ENCODE results near the gene HOXB5.

Gene HOXB5

DNA sequence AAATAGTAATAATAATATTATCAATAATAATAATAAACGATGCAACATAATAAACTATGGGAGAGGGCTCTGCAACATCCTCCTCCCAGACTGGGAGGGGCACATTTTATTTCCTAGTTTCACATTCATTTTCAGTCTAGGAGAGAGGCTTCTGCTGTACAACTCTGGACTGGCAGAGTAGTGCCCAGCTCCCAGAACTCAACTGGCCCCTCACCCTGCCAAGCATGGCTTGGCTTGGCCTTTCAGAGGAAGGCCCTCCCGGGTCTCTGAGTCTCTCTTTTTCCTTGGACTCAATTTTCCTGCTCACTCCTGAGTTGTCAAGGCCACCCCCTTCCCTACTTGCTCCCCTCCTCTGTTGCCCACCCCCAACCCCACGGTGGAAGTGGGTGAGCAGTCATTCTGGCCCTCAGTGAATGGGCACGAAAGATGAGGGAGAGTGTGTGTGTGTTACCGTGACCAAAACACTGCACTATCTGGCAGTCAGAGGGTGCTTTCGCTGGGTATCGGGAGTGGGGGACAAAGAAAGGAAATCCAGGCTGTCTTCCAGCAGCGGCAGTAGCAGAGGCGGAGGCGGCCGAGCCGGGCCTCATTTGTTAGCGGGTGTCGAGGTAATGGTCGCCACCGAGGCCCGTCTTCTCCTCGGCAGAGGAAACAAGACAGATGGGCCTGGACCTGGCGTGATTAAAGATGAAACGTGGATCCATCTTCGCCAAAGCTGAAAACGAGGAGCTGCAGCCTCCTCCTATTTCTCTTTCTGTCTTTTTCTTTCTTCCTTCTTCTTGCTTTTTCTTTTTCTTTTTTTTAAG lies 17.7 kb downstream of the HOXB5 start:
- no peak overlapping the region for H3K4me2 ChIP-seq (ENCODE audit: low read length)
- H3K27me3 ChIP-seq (ENCODE audit: insufficient read depth, low read length), result no peaks in the 10 kb centered on the region; the same call in 1 of the 2 replicates
- H3K4me3 ChIP-seq (ENCODE audit: low read depth, low read length, poor library complexity, severe bottlenecking), result no peak overlapping the region
- H3K27ac ChIP-seq (ENCODE audit: low read depth, low read length, poor library complexity, severe bottlenecking), result no peak overlapping the region
- no peaks in the 10 kb centered on the region for H3K9me2 ChIP-seq (ENCODE audit: low read depth, low read length)
- TF ChIP-seq, protein P1, sequence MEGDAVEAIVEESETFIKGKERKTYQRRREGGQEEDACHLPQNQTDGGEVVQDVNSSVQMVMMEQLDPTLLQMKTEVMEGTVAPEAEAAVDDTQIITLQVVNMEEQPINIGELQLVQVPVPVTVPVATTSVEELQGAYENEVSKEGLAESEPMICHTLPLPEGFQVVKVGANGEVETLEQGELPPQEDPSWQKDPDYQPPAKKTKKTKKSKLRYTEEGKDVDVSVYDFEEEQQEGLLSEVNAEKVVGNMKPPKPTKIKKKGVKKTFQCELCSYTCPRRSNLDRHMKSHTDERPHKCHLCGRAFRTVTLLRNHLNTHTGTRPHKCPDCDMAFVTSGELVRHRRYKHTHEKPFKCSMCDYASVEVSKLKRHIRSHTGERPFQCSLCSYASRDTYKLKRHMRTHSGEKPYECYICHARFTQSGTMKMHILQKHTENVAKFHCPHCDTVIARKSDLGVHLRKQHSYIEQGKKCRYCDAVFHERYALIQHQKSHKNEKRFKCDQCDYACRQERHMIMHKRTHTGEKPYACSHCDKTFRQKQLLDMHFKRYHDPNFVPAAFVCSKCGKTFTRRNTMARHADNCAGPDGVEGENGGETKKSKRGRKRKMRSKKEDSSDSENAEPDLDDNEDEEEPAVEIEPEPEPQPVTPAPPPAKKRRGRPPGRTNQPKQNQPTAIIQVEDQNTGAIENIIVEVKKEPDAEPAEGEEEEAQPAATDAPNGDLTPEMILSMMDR (IDR thresholded peaks at IDR 0.05; ENCODE audit: low read length), result no peak
- TF ChIP-seq EZH2 (IDR thresholded peaks at IDR 0.05; ENCODE audit: borderline replicate concordance, low read length), result no peak
- no peaks in the 10 kb centered on the region for H3K79me2 ChIP-seq (ENCODE audit: insufficient read depth, low read length)
- H3K9me3 ChIP-seq (ENCODE audit: low read length), result no peaks in the 10 kb centered on the region
- no peaks in the 10 kb centered on the region for H3K4me1 ChIP-seq (ENCODE audit: insufficient read depth, low read length, severe bottlenecking)
- H3K36me3 ChIP-seq (ENCODE audit: insufficient read depth, low read length), result no peaks in the 10 kb centered on the region
- H2AFZ ChIP-seq (ENCODE audit: low read length), result no peak overlapping the region
- no peak overlapping the region for H3K9ac ChIP-seq (ENCODE audit: low read length)
- no peaks in the 10 kb centered on the region for H4K20me1 ChIP-seq (ENCODE audit: insufficient read depth, low read length)
- no peaks in the 10 kb centered on the region for H3F3A ChIP-seq (ENCODE audit: insufficient read depth, low read length)

DNA sequence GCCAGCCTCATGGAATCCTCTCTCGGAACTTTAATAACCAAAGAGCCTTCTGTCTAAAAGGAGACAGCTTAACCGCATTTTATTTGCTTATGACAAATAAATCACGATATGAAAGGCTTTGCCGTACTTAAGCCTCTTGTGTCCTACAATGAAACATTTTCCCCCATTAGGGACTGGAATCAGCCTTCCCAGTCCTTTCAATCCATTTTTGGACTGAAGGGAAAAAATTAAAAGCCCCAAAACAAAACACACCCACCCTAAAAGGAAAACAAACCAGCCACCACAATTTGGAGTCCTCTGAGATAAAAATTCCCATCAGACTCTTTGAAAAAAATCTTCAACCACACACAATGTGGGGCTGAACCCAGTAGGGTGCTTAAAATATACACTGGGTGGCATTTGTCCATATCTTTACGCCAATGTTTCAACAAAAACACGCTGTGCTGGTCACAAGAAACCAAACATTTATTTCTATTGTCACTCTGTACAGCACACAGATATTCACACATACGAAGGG lies 18.5 kb downstream of the HOXB5 start:
- Histone ChIP-seq H3F3A (ENCODE audit: insufficient read depth, low read length) (no peaks in the 10 kb centered on the region), H3K9me2 (ENCODE audit: low read depth, low read length) (no peaks in the 10 kb centered on the region), H3K36me3 (ENCODE audit: insufficient read depth, low read length) (no peaks in the 10 kb centered on the region), H3K79me2 (ENCODE audit: insufficient read depth, low read length) (no peaks in the 10 kb centered on the region), H3K4me3 (ENCODE audit: low read depth, low read length, poor library complexity, severe bottlenecking) (no peak overlapping the region), H3K27me3 (ENCODE audit: insufficient read depth, low read length) (no peaks in the 10 kb centered on the region; the same call in 1 of the 2 replicates), H3K9ac (ENCODE audit: low read length) (no peak overlapping the region), H3K4me2 (ENCODE audit: low read length) (no peak overlapping the region), H4K20me1 (ENCODE audit: insufficient read depth, low read length) (no peaks in the 10 kb centered on the region), H3K27ac (ENCODE audit: low read depth, low read length, poor library complexity, severe bottlenecking) (no peak overlapping the region), H3K4me1 (ENCODE audit: insufficient read depth, low read length, severe bottlenecking) (no peaks in the 10 kb centered on the region), H2AFZ (ENCODE audit: low read length) (no peak overlapping the region), H3K9me3 (ENCODE audit: low read length) (no peaks in the 10 kb centered on the region)
- TF ChIP-seq EZH2 (IDR thresholded peaks at IDR 0.05; ENCODE audit: borderline replicate concordance, low read length), result no peak
- TF ChIP-seq, protein P1 (IDR thresholded peaks at IDR 0.05; ENCODE audit: low read length), result no peak

DNA sequence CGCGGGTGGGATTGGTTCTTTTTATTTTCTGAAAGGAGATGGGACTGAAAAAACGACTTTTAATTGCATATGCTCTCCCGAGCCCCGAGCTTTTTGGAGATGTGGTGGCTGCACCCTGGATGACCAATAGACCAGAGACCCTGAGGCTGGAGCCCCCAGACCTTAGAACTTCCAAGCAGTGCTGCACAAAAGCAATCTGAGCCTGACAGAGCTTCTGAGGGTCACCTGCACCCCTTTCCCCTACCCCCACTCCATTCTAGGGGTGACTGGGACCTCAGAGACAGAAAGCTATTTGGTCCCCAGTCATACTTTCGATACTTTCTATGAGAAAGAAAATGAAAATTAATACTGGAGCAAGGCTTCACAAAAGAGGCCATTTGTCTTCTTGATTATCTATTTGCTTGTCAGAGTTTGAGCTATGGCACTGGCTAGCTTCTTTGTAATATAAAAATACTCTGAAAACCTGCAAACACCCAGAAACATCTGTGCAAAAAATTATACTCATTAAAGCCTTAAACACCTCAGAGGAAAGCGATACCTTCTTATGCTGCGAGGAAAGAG lies 19.0 kb downstream of the HOXB5 start:
- TF ChIP-seq, protein P1 (IDR thresholded peaks at IDR 0.05; ENCODE audit: low read length), result no peak
- TF ChIP-seq EZH2 (IDR thresholded peaks at IDR 0.05; ENCODE audit: borderline replicate concordance, low read length), result no peak
- no peak overlapping the region for H3K9ac ChIP-seq (ENCODE audit: low read length)
- no peak overlapping the region for H3K27ac ChIP-seq (ENCODE audit: low read depth, low read length, poor library complexity, severe bottlenecking)
- no peaks in the 10 kb centered on the region for H4K20me1 ChIP-seq (ENCODE audit: insufficient read depth, low read length)
- H3K27me3 ChIP-seq (ENCODE audit: insufficient read depth, low read length), result no peaks in the 10 kb centered on the region; the same call in 1 of the 2 replicates
- no peaks in the 10 kb centered on the region for H3F3A ChIP-seq (ENCODE audit: insufficient read depth, low read length)
- no peak overlapping the region for H3K4me3 ChIP-seq (ENCODE audit: low read depth, low read length, poor library complexity, severe bottlenecking)
- no peaks in the 10 kb centered on the region for H3K4me1 ChIP-seq (ENCODE audit: insufficient read depth, low read length, severe bottlenecking)
- no peak overlapping the region for H3K4me2 ChIP-seq (ENCODE audit: low read length)
- H3K9me3 ChIP-seq (ENCODE audit: low read length), result no peaks in the 10 kb centered on the region
- H3K36me3 ChIP-seq (ENCODE audit: insufficient read depth, low read length), result no peaks in the 10 kb centered on the region
- H3K9me2 ChIP-seq (ENCODE audit: low read depth, low read length), result no peaks in the 10 kb centered on the region
- H3K79me2 ChIP-seq (ENCODE audit: insufficient read depth, low read length), result no peaks in the 10 kb centered on the region
- no peak overlapping the region for H2AFZ ChIP-seq (ENCODE audit: low read length)
